Cardiac fibroblast (primary cell): ENCODE measurements around the gene INPP4A.
A peak's percentile ranks its signal among the peaks of the same experiment; 100 is the strongest.

Experiments
- DNase-seq, 2 donors: peaks; one replicate each; pipeline versions ENCODE4 v3.0.0 to v3.0.0-alpha.2; 2010; ENCODE audit warnings: low read depth in 2 of 2
- H3K4me3 ChIP-seq, 2 donors: replicated peaks in 1 of 2; 1 replicate in 1 of 2; 2 replicates in 1 of 2; pipeline ENCODE4 v1.5.1; 2011; ENCODE audit warnings: low read depth in 2 of 2, low read length in 2 of 2, mild to moderate bottlenecking in 2 of 2, moderate library complexity in 1 of 2
- CTCF ChIP-seq: IDR thresholded peaks from one replicate; pipeline ENCODE4 v1.5.1; 2011; ENCODE audit warnings: low read depth, mild to moderate bottlenecking, low read length, inconsistent platforms

INPP4A gene

GRCh38 chr2:98465456-98466226 lies 21.0 kb downstream of the INPP4A start:
- peak; percentile 47 to 84 for DNase-seq

GRCh38 chr2:98467082-98467536 lies 22.5 kb downstream of the INPP4A start:
- H3K4me3 ChIP-seq, result no peak overlapping the region
- TF ChIP-seq CTCF, result no peak
- no peak for DNase-seq

More at GRCh38 chr2:98465456-98466226, 21.0 kb downstream of the INPP4A start:
- TF ChIP-seq CTCF, result no peak
- no peak overlapping the region for H3K4me3 ChIP-seq

- TF ChIP-seq CTCF, result no peak
- DNase-seq, result no peak
- no peak overlapping the region for H3K4me3 ChIP-seq
These were observed 23.0 kb downstream of the INPP4A start for GRCh38 chr2:98467652-98468051.

- no peak overlapping the region for H3K4me3 ChIP-seq
- no peak for TF ChIP-seq CTCF
- no peak for DNase-seq
These were observed 24.1 kb downstream of the INPP4A start for GRCh38 chr2:98468621-98469236.

- H3K4me3 ChIP-seq, result no peak overlapping the region
- DNase-seq, result no peak
- no peak for TF ChIP-seq CTCF
These were observed 25.3 kb downstream of the INPP4A start for GRCh38 chr2:98469862-98470544.

GRCh38 chr2:98470851-98471255 lies 26.2 kb downstream of the INPP4A start:
- no peak overlapping the region for H3K4me3 ChIP-seq
- DNase-seq, result no peak
- TF ChIP-seq CTCF, result no peak
